GM23338 (cell line): ENCODE data around the gene STK4. TPM values are rescaled to one million over a fixed set of nuclear protein-coding genes. Genes with fewer than 3 reads are reported as not detected.

Experiments
- ATAC-seq: fragments of 200-7000 bp; cut with Tn5 transposase; 3 replicates; pipeline ENCODE4 v1.9.1; 2020
- DNase-seq: peaks from one replicate; pipeline ENCODE4 v3.0.0-alpha.2; 2015; ENCODE audit warnings: low spot score
- H2AFZ ChIP-seq: fragments of 200-600 bp; sonication (generic); 2 replicates; pipeline ENCODE4 v1.8.0; 2016; ENCODE audit warnings: antibody characterized with exemption, mild to moderate bottlenecking, moderate library complexity
- H3F3A ChIP-seq: fragments of 200-600 bp; sonication (generic); replicated peaks from 2 replicates; pipeline ENCODE4 v1.8.0; 2017; ENCODE audit warnings: antibody characterized with exemption, mixed run types, low read depth
- H3K27ac ChIP-seq: fragments of 200-600 bp; sonication (generic); 2 replicates; pipeline ENCODE4 v1.6.1; 2016; ENCODE audit warnings: low read depth
- H3K27me3 ChIP-seq: fragments of 200-600 bp; sonication (generic); 2 replicates; pipeline ENCODE4 v1.8.0; 2016; ENCODE audit warnings: mild to moderate bottlenecking, mixed run types, moderate library complexity; ENCODE audit not compliant: insufficient read depth
- H3K36me3 ChIP-seq: fragments of 200-600 bp; sonication (generic); 2 replicates; pipeline ENCODE4 v1.8.0; 2016; ENCODE audit warnings: mild to moderate bottlenecking; ENCODE audit not compliant: insufficient read depth
- H3K4me1 ChIP-seq: fragments of 200-600 bp; sonication (generic); 2 replicates; pipeline ENCODE4 v1.8.0; 2016; ENCODE audit warnings: mild to moderate bottlenecking, moderate library complexity; ENCODE audit not compliant: insufficient read depth
- H3K4me2 ChIP-seq: fragments of 200-600 bp; sonication (generic); 2 replicates; pipeline ENCODE4 v1.7.1; 2017; ENCODE audit warnings: mixed run types
- H3K4me3 ChIP-seq: fragments of 200-600 bp; sonication (generic); 2 replicates; pipeline ENCODE4 v1.6.1; 2016; ENCODE audit warnings: mixed run types
- H3K79me2 ChIP-seq: fragments of 200-600 bp; sonication (generic); replicated peaks from 2 replicates; pipeline ENCODE4 v1.8.0; 2017; ENCODE audit warnings: mild to moderate bottlenecking; ENCODE audit not compliant: insufficient read depth
- H3K9me2 ChIP-seq: fragments of 200-600 bp; sonication (generic); 2 replicates; pipeline ENCODE4 v1.8.0; 2017; ENCODE audit not compliant: insufficient read depth
- H4K20me1 ChIP-seq: fragments of 200-600 bp; sonication (generic); replicated peaks from 2 replicates; pipeline ENCODE4 v1.8.0; 2017; ENCODE audit warnings: mild to moderate bottlenecking; ENCODE audit not compliant: insufficient read depth
- H3K27ac Mint-ChIP-seq: 2 replicates; pipeline ENCODE4 v1.8.0; 2020; ENCODE audit warnings: inconsistent platforms, mild to moderate bottlenecking, moderate library complexity, mixed read lengths
- H3K27me3 Mint-ChIP-seq: 3 replicates; pipeline ENCODE4 v1.8.0; 2022; ENCODE audit warnings: low read depth, mild to moderate bottlenecking, moderate library complexity, mixed read lengths, inconsistent platforms; ENCODE audit not compliant: insufficient read depth, poor library complexity
- H3K36me3 Mint-ChIP-seq: 3 replicates; pipeline ENCODE4 v1.8.0; 2021; ENCODE audit warnings: low read depth, mild to moderate bottlenecking, inconsistent platforms, moderate library complexity, mixed read lengths
- H3K4me1 Mint-ChIP-seq: 3 replicates; pipeline ENCODE4 v1.8.0; 2020; ENCODE audit warnings: mild to moderate bottlenecking, inconsistent platforms, mixed read lengths
- H3K4me3 Mint-ChIP-seq: 3 replicates; pipeline ENCODE4 v1.8.0; 2021; ENCODE audit warnings: moderate library complexity, mild to moderate bottlenecking, inconsistent platforms, mixed read lengths
- H3K9me3 Mint-ChIP-seq: 3 replicates; pipeline ENCODE4 v1.8.0; 2020; ENCODE audit warnings: moderate library complexity, mild to moderate bottlenecking, inconsistent platforms, mixed read lengths
- CREB1 ChIP-seq: fragments of 250-450 bp; sonication (Bioruptor Pico); IDR thresholded peaks from 2 replicates; pipeline ENCODE4 v1.5.0; 2020; ENCODE audit warnings: low read depth, mild to moderate bottlenecking, moderate library complexity
- EZH2 ChIP-seq: fragments of 200-600 bp; sonication (generic); IDR thresholded peaks from one replicate; pipeline ENCODE4 v1.8.0; 2017; ENCODE audit warnings: antibody characterized with exemption, mild to moderate bottlenecking, low read depth; ENCODE audit not compliant: unreplicated experiment
- EZH2phosphoT487 ChIP-seq: fragments of 200-600 bp; sonication (generic); IDR thresholded peaks from one replicate; pipeline ENCODE4 v1.8.1; 2018; ENCODE audit warnings: antibody characterized with exemption; ENCODE audit not compliant: unreplicated experiment
- JUNB ChIP-seq: IDR thresholded peaks from one replicate; pipeline ENCODE4 v1.6.1; 2016; ENCODE audit warnings: antibody characterized with exemption; ENCODE audit not compliant: unreplicated experiment
- NANOG ChIP-seq: IDR thresholded peaks from 2 replicates; pipeline ENCODE4 v1.6.1; 2016; ENCODE audit warnings: antibody characterized with exemption, borderline replicate concordance
- POLR2AphosphoS5 ChIP-seq: IDR thresholded peaks from 2 replicates; pipeline ENCODE4 v1.6.1; 2016; ENCODE audit warnings: antibody characterized with exemption, low read depth
- STAT1 ChIP-seq: IDR thresholded peaks from one replicate; pipeline ENCODE4 v1.6.1; 2016; ENCODE audit warnings: antibody characterized with exemption; ENCODE audit not compliant: unreplicated experiment
- ZNF114 ChIP-seq: fragments of 250-450 bp; sonication (Bioruptor Pico); IDR thresholded peaks from 2 replicates; pipeline ENCODE4 v1.5.0; 2020; ENCODE audit warnings: mild to moderate bottlenecking, moderate library complexity
- ZNF331 ChIP-seq: fragments of 250-450 bp; sonication (Bioruptor Pico); IDR thresholded peaks from 2 replicates; pipeline ENCODE4 v1.5.0; 2020; ENCODE audit warnings: low read depth, mild to moderate bottlenecking, moderate library complexity
- polyA plus RNA-seq: library from polyadenylated mRNA; unstranded; fragments of >200 nt; fragmentation: Nextera tagmentation; extraction: Ambion mirVana; gene quantifications from 2 replicates; pipeline ENCODE4 v1.2.1, GENCODE V29; 2016
- total RNA-seq: library from RNA; depleted of rRNA; stranded (reverse); fragments of >200 nt; shearing (Covaris generic); gene quantifications from 2 replicates; pipeline ENCODE4 v1.2.3, GENCODE V29; 2014
- TF ChIP-seq, protein P1 (sequence below): fragments of 250-450 bp; sonication (Bioruptor Pico); IDR thresholded peaks from 2 replicates; pipeline ENCODE4 v1.5.0; 2020; ENCODE audit warnings: mild to moderate bottlenecking, moderate library complexity
- TF ChIP-seq, protein P2 (sequence below): IDR thresholded peaks from one replicate; pipeline ENCODE4 v1.6.1; 2018; ENCODE audit warnings: antibody characterized with exemption; ENCODE audit not compliant: unreplicated experiment
- TF ChIP-seq, protein P3 (sequence below), 2 experiments: fragments of 200-600 bp in 1 of 2; sonication (generic) in 1 of 2; conservative IDR thresholded peaks; 2 replicates each; pipeline versions ENCODE4 v1.5.1 to v1.6.1; 2016 to 2017; ENCODE audit warnings: antibody characterized with exemption in 2 of 2, low read depth in 2 of 2, mild to moderate bottlenecking in 2 of 2, moderate library complexity in 1 of 2

The STK4 gene
- total and polyA plus RNA-seq, 2 experiments from 2014 or later = 37.7 to 58.7 TPM

DNA sequence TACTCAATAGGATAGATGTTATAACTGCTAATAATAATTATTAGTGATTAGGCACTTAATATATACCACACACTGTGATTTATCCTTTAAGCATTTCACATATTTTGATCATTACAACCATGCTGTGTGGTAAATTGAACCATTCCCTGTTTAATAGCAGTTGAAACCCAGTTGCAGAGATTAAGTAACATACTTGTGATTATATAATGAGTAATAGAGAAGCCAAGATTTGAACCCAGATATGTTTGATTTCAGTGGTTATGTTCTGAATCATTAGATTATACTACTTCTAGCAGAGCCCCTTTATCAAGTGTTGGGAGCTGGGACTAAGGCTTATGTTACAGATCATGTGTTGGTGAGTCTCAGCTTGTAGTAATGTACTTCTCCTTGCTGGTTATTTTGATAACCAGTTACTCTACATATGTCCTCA is 44.1 kb downstream of the STK4 start:
- no peak overlapping the region for H3K27ac Mint-ChIP-seq
- TF ChIP-seq, protein P1, sequence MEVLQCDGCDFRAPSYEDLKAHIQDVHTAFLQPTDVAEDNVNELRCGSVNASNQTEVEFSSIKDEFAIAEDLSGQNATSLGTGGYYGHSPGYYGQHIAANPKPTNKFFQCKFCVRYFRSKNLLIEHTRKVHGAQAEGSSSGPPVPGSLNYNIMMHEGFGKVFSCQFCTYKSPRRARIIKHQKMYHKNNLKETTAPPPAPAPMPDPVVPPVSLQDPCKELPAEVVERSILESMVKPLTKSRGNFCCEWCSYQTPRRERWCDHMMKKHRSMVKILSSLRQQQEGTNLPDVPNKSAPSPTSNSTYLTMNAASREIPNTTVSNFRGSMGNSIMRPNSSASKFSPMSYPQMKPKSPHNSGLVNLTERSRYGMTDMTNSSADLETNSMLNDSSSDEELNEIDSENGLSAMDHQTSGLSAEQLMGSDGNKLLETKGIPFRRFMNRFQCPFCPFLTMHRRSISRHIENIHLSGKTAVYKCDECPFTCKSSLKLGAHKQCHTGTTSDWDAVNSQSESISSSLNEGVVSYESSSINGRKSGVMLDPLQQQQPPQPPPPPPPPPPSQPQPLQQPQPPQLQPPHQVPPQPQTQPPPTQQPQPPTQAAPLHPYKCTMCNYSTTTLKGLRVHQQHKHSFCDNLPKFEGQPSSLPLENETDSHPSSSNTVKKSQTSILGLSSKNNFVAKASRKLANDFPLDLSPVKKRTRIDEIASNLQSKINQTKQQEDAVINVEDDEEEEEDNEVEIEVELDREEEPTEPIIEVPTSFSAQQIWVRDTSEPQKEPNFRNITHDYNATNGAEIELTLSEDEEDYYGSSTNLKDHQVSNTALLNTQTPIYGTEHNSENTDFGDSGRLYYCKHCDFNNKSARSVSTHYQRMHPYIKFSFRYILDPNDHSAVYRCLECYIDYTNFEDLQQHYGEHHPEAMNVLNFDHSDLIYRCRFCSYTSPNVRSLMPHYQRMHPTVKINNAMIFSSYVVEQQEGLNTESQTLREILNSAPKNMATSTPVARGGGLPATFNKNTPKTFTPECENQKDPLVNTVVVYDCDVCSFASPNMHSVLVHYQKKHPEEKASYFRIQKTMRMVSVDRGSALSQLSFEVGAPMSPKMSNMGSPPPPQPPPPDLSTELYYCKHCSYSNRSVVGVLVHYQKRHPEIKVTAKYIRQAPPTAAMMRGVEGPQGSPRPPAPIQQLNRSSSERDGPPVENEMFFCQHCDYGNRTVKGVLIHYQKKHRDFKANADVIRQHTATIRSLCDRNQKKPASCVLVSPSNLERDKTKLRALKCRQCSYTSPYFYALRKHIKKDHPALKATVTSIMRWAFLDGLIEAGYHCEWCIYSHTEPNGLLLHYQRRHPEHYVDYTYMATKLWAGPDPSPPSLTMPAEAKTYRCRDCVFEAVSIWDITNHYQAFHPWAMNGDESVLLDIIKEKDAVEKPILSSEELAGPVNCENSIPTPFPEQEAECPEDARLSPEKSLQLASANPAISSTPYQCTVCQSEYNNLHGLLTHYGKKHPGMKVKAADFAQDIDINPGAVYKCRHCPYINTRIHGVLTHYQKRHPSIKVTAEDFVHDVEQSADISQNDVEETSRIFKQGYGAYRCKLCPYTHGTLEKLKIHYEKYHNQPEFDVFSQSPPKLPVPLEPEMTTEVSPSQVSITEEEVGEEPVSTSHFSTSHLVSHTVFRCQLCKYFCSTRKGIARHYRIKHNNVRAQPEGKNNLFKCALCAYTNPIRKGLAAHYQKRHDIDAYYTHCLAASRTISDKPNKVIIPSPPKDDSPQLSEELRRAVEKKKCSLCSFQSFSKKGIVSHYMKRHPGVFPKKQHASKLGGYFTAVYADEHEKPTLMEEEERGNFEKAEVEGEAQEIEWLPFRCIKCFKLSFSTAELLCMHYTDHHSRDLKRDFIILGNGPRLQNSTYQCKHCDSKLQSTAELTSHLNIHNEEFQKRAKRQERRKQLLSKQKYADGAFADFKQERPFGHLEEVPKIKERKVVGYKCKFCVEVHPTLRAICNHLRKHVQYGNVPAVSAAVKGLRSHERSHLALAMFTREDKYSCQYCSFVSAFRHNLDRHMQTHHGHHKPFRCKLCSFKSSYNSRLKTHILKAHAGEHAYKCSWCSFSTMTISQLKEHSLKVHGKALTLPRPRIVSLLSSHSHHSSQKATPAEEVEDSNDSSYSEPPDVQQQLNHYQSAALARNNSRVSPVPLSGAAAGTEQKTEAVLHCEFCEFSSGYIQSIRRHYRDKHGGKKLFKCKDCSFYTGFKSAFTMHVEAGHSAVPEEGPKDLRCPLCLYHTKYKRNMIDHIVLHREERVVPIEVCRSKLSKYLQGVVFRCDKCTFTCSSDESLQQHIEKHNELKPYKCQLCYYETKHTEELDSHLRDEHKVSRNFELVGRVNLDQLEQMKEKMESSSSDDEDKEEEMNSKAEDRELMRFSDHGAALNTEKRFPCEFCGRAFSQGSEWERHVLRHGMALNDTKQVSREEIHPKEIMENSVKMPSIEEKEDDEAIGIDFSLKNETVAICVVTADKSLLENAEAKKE = no peak
- TF ChIP-seq, protein P2, sequence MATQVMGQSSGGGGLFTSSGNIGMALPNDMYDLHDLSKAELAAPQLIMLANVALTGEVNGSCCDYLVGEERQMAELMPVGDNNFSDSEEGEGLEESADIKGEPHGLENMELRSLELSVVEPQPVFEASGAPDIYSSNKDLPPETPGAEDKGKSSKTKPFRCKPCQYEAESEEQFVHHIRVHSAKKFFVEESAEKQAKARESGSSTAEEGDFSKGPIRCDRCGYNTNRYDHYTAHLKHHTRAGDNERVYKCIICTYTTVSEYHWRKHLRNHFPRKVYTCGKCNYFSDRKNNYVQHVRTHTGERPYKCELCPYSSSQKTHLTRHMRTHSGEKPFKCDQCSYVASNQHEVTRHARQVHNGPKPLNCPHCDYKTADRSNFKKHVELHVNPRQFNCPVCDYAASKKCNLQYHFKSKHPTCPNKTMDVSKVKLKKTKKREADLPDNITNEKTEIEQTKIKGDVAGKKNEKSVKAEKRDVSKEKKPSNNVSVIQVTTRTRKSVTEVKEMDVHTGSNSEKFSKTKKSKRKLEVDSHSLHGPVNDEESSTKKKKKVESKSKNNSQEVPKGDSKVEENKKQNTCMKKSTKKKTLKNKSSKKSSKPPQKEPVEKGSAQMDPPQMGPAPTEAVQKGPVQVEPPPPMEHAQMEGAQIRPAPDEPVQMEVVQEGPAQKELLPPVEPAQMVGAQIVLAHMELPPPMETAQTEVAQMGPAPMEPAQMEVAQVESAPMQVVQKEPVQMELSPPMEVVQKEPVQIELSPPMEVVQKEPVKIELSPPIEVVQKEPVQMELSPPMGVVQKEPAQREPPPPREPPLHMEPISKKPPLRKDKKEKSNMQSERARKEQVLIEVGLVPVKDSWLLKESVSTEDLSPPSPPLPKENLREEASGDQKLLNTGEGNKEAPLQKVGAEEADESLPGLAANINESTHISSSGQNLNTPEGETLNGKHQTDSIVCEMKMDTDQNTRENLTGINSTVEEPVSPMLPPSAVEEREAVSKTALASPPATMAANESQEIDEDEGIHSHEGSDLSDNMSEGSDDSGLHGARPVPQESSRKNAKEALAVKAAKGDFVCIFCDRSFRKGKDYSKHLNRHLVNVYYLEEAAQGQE = no peak
- TF ChIP-seq STAT1 (no peak), CREB1 (CRISPR knock-in tag) (no peak), EZH2 (no peak), ZNF331 (CRISPR knock-in tag) (no peak), ZNF114 (CRISPR knock-in tag) (no peak), EZH2phosphoT487 (no peak), JUNB (no peak), NANOG (no peak), POLR2AphosphoS5 (no peak)
- TF ChIP-seq, protein P3, sequence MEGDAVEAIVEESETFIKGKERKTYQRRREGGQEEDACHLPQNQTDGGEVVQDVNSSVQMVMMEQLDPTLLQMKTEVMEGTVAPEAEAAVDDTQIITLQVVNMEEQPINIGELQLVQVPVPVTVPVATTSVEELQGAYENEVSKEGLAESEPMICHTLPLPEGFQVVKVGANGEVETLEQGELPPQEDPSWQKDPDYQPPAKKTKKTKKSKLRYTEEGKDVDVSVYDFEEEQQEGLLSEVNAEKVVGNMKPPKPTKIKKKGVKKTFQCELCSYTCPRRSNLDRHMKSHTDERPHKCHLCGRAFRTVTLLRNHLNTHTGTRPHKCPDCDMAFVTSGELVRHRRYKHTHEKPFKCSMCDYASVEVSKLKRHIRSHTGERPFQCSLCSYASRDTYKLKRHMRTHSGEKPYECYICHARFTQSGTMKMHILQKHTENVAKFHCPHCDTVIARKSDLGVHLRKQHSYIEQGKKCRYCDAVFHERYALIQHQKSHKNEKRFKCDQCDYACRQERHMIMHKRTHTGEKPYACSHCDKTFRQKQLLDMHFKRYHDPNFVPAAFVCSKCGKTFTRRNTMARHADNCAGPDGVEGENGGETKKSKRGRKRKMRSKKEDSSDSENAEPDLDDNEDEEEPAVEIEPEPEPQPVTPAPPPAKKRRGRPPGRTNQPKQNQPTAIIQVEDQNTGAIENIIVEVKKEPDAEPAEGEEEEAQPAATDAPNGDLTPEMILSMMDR (conservative IDR thresholded peaks at IDR 0.05; ENCODE audit: low read depth in 2 of 2) = no peak
- no peak for ATAC-seq
- Histone ChIP-seq H3K79me2 (no peaks in the 10 kb centered on the region; the same call in 1 of the 2 replicates), H3K9me2 (no peaks in the 10 kb centered on the region), H3K27me3 (no peaks in the 10 kb centered on the region), H3K27ac (no peak overlapping the region), H3F3A (no peaks in the 10 kb centered on the region), H3K4me3 (no peak overlapping the region), H3K36me3 (no peaks in the 10 kb centered on the region; the same call in 1 of the 2 replicates), H3K4me2 (no peak overlapping the region), H2AFZ (no peak overlapping the region), H4K20me1 (no peaks in the 10 kb centered on the region), H3K4me1 (no peaks in the 10 kb centered on the region)
- DNase-seq = no peak
- H3K9me3 Mint-ChIP-seq = no peaks in the 10 kb centered on the region
- peaks cover 3% of the 10 kb centered on the region; the same call in 1 of the 3 replicates for H3K4me1 Mint-ChIP-seq
- H3K36me3 Mint-ChIP-seq = peaks cover 14% of the 10 kb centered on the region; the same call in 1 of the 3 replicates
- peaks cover 6% of the 10 kb centered on the region for H3K27me3 Mint-ChIP-seq
- H3K4me3 Mint-ChIP-seq = no peak overlapping the region
